Lower leg skin (tissue), 4 donors: Measurements from ENCODE around the gene FBXW5. TPM values are rescaled to one million over a fixed set of nuclear protein-coding genes. Genes with fewer than 3 reads are reported as not detected.
A peak's percentile ranks its signal among the peaks of the same experiment; 100 is the strongest.

ENCODE experiments used
- DNase-seq, 2 donors: peaks; one replicate each; pipeline ENCODE4 v3.0.0-alpha.2; 2019; ENCODE audit warnings: low spot score in 2 of 2
- H3K4me3 ChIP-seq: fragments of 200-600 bp; sonication (generic); 2 replicates; pipeline ENCODE4 v1.5.1; 2017; ENCODE audit warnings: mild to moderate bottlenecking, low read depth; ENCODE audit not compliant: poor library complexity, severe bottlenecking
- POLR2A ChIP-seq, 2 donors: fragments of 450-650 bp; IDR thresholded peaks; one replicate each; pipeline ENCODE4 v1.6.1; 2016 to 2017; ENCODE audit warnings: antibody characterized with exemption in 2 of 2, mild to moderate bottlenecking in 1 of 2, moderate library complexity in 1 of 2
- WGBS, 2 donors: methylation state at CpG; one replicate each; pipeline ENCODE4 v1.1.5; 2018; 5-methylcytosine and 5-hydroxymethylcytosine counted together
- intact Hi-C: fragments of 100-400 bp; cut with DNase I; formaldehyde crosslinking; loops from one replicate; pipeline ENCODE4 v1.15.0; 2023; ENCODE audit warnings: low total_unique reads
- total RNA-seq, 4 donors: library from RNA; depleted of rRNA; stranded (reverse); fragments of >200 nt; gene quantifications; one replicate each; pipeline ENCODE4 v1.1.0, GENCODE V29; 2016
- TF ChIP-seq, protein P1 (sequence below), 3 donors: fragments of 450-650 bp; IDR thresholded peaks; one replicate each; pipeline ENCODE4 v1.5.1; 2016; ENCODE audit warnings: antibody characterized with exemption in 3 of 3, mild to moderate bottlenecking in 3 of 3, moderate library complexity in 2 of 3

Gene FBXW5
- total RNA-seq, 4 donors from 2014 or later = 145 to 182 (median 154) TPM

- 78 to 79% methylated on average over 20 to 25 of the region's 26 CpGs for WGBS, 2 donors
- intact Hi-C loops = no loop called here
- no peak overlapping the region for H3K4me3 ChIP-seq
- TF ChIP-seq, protein P1, sequence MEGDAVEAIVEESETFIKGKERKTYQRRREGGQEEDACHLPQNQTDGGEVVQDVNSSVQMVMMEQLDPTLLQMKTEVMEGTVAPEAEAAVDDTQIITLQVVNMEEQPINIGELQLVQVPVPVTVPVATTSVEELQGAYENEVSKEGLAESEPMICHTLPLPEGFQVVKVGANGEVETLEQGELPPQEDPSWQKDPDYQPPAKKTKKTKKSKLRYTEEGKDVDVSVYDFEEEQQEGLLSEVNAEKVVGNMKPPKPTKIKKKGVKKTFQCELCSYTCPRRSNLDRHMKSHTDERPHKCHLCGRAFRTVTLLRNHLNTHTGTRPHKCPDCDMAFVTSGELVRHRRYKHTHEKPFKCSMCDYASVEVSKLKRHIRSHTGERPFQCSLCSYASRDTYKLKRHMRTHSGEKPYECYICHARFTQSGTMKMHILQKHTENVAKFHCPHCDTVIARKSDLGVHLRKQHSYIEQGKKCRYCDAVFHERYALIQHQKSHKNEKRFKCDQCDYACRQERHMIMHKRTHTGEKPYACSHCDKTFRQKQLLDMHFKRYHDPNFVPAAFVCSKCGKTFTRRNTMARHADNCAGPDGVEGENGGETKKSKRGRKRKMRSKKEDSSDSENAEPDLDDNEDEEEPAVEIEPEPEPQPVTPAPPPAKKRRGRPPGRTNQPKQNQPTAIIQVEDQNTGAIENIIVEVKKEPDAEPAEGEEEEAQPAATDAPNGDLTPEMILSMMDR (IDR thresholded peaks at IDR 0.05) = no peak
- no peak for TF ChIP-seq POLR2A (IDR thresholded peaks at IDR 0.05)
- DNase-seq = no peak
These were observed 35.4 kb upstream of the FBXW5 start for GRCh38 chr9:136979769-136980587.

- DNase-seq = no peak
- intact Hi-C loops = no loop called here
- 39 to 51% methylated on average over 23 to 31 of the region's 41 CpGs for WGBS, 2 donors
- no peak overlapping the region for H3K4me3 ChIP-seq
- no peak for TF ChIP-seq POLR2A (IDR thresholded peaks at IDR 0.05)
- TF ChIP-seq, protein P1 (IDR thresholded peaks at IDR 0.05) = no peak
These were observed 34.5 kb upstream of the FBXW5 start for GRCh38 chr9:136978865-136979544.

GRCh38 chr9:136978073-136978864 lies 33.7 kb upstream of the FBXW5 start:
- no peak for TF ChIP-seq POLR2A (IDR thresholded peaks at IDR 0.05)
- TF ChIP-seq, protein P1 (IDR thresholded peaks at IDR 0.05) = no peak
- intact Hi-C loops = no loop called here
- 0 to 9% methylated on average over 2 to 4 of the region's 78 CpGs for WGBS, 2 donors
- DNase-seq = peak; percentile 57 to 92
- no peak overlapping the region for H3K4me3 ChIP-seq

GRCh38 chr9:136977649-136978072 lies 33.1 kb upstream of the FBXW5 start:
- H3K4me3 ChIP-seq = no peak overlapping the region
- 34 to 72% methylated on average over 3 to 21 of the region's 33 CpGs for WGBS, 2 donors
- DNase-seq = no peak
- TF ChIP-seq POLR2A (IDR thresholded peaks at IDR 0.05) = no peak
- TF ChIP-seq, protein P1 (IDR thresholded peaks at IDR 0.05) = no peak
- intact Hi-C loops = no loop called here

DNA sequence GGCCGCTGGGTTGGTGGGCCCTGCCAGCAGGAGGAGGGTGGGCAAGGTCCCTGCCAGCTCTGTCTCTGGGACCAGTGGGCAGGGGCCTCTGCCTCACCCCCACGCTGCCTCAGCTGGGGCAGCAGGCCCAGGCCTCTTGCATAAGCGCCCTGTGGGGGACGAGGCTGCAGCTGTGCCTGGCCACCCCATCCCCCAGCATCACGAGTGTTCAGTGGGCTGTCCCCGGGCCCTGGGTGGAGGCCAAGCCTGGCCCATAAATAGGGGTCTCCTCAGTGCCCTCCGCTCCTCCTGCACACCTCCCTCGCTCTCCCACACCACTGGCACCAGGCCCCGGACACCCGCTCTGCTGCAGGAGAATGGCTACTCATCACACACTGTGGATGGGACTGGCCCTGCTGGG lies 32.7 kb upstream of the FBXW5 start, which contains the start of gene PTGDS:
PTGDS (plus strand) TSS at position 282 of the 400 bp plus-strand sequence; CDS start at position 357, 75 bp downstream.
- WGBS, 2 donors = 72 to 84% methylated on average over 8 to 9 of the region's 10 CpGs
- no peak within 1 kb of the TSS for H3K4me3 ChIP-seq
- no peak for DNase-seq
- intact Hi-C loops = no loop called here
- TF ChIP-seq, protein P1 (IDR thresholded peaks at IDR 0.05) = no peak
- no peak for TF ChIP-seq POLR2A (IDR thresholded peaks at IDR 0.05)
